ENCODE data around the gene KIFBP. TPM values are rescaled to one million over a fixed set of nuclear protein-coding genes. Genes with fewer than 3 reads are reported as not detected.

Gene KIFBP
- total and polyA plus RNA-seq, 9 of the 15 experiments (the other 6 are each of a cell fraction or from before 2014, with no cell fraction given) = 5.6 to 23.2 (median 14.8) TPM

GRCh38 chr10:69057261-69057950 is 68.8 kb downstream of the KIFBP start (continued):
- TF ChIP-seq FOXA3 (CRISPR knock-in tag; conservative IDR thresholded peaks at IDR 0.05 in 1 of 2, IDR thresholded peaks at IDR 0.05 in 1 of 2) = no peak
- TF ChIP-seq ARID2 (IDR thresholded peaks at IDR 0.05) = no peak
- TF ChIP-seq TCF15 (CRISPR knock-in tag; IDR thresholded peaks at IDR 0.05) = no peak
- TF ChIP-seq CBX8 (IDR thresholded peaks at IDR 0.05; ENCODE audit: borderline replicate concordance, extremely low read depth, low read depth, low read length, poor library complexity, severe bottlenecking) = no peak
- no peak for TF ChIP-seq ETS1 (conservative IDR thresholded peaks at IDR 0.05; ENCODE audit: control insufficient read depth, low read depth, low read length)
- TF ChIP-seq, protein P1, sequence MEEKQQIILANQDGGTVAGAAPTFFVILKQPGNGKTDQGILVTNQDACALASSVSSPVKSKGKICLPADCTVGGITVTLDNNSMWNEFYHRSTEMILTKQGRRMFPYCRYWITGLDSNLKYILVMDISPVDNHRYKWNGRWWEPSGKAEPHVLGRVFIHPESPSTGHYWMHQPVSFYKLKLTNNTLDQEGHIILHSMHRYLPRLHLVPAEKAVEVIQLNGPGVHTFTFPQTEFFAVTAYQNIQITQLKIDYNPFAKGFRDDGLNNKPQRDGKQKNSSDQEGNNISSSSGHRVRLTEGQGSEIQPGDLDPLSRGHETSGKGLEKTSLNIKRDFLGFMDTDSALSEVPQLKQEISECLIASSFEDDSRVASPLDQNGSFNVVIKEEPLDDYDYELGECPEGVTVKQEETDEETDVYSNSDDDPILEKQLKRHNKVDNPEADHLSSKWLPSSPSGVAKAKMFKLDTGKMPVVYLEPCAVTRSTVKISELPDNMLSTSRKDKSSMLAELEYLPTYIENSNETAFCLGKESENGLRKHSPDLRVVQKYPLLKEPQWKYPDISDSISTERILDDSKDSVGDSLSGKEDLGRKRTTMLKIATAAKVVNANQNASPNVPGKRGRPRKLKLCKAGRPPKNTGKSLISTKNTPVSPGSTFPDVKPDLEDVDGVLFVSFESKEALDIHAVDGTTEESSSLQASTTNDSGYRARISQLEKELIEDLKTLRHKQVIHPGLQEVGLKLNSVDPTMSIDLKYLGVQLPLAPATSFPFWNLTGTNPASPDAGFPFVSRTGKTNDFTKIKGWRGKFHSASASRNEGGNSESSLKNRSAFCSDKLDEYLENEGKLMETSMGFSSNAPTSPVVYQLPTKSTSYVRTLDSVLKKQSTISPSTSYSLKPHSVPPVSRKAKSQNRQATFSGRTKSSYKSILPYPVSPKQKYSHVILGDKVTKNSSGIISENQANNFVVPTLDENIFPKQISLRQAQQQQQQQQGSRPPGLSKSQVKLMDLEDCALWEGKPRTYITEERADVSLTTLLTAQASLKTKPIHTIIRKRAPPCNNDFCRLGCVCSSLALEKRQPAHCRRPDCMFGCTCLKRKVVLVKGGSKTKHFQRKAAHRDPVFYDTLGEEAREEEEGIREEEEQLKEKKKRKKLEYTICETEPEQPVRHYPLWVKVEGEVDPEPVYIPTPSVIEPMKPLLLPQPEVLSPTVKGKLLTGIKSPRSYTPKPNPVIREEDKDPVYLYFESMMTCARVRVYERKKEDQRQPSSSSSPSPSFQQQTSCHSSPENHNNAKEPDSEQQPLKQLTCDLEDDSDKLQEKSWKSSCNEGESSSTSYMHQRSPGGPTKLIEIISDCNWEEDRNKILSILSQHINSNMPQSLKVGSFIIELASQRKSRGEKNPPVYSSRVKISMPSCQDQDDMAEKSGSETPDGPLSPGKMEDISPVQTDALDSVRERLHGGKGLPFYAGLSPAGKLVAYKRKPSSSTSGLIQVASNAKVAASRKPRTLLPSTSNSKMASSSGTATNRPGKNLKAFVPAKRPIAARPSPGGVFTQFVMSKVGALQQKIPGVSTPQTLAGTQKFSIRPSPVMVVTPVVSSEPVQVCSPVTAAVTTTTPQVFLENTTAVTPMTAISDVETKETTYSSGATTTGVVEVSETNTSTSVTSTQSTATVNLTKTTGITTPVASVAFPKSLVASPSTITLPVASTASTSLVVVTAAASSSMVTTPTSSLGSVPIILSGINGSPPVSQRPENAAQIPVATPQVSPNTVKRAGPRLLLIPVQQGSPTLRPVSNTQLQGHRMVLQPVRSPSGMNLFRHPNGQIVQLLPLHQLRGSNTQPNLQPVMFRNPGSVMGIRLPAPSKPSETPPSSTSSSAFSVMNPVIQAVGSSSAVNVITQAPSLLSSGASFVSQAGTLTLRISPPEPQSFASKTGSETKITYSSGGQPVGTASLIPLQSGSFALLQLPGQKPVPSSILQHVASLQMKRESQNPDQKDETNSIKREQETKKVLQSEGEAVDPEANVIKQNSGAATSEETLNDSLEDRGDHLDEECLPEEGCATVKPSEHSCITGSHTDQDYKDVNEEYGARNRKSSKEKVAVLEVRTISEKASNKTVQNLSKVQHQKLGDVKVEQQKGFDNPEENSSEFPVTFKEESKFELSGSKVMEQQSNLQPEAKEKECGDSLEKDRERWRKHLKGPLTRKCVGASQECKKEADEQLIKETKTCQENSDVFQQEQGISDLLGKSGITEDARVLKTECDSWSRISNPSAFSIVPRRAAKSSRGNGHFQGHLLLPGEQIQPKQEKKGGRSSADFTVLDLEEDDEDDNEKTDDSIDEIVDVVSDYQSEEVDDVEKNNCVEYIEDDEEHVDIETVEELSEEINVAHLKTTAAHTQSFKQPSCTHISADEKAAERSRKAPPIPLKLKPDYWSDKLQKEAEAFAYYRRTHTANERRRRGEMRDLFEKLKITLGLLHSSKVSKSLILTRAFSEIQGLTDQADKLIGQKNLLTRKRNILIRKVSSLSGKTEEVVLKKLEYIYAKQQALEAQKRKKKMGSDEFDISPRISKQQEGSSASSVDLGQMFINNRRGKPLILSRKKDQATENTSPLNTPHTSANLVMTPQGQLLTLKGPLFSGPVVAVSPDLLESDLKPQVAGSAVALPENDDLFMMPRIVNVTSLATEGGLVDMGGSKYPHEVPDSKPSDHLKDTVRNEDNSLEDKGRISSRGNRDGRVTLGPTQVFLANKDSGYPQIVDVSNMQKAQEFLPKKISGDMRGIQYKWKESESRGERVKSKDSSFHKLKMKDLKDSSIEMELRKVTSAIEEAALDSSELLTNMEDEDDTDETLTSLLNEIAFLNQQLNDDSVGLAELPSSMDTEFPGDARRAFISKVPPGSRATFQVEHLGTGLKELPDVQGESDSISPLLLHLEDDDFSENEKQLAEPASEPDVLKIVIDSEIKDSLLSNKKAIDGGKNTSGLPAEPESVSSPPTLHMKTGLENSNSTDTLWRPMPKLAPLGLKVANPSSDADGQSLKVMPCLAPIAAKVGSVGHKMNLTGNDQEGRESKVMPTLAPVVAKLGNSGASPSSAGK (IDR thresholded peaks at IDR 0.05) = no peak; the same call in 1 of the 2 replicates
- peak; percentile 36; the same call in 1 of the 2 replicates for TF ChIP-seq SPI1 (IDR thresholded peaks at IDR 0.05; ENCODE audit: borderline replicate concordance, low read depth, low read length)
- peak; percentile 61; the same call in 1 of the 2 replicates for TF ChIP-seq L3MBTL2 (IDR thresholded peaks at IDR 0.05)
- no peak for TF ChIP-seq FOXK2 (conservative IDR thresholded peaks at IDR 0.05 in 1 of 2, IDR thresholded peaks at IDR 0.05 in 1 of 2; ENCODE audit: low read depth in 2 of 2)
- no peak for TF ChIP-seq ZNF184 (CRISPR knock-in tag; IDR thresholded peaks at IDR 0.05)

Data from K562 (cell line).